ENCODE measurements around the gene PANX1. TPM values are rescaled to one million over a fixed set of nuclear protein-coding genes. Genes with fewer than 3 reads are reported as not detected.
A peak's percentile ranks its signal among the peaks of the same experiment; 100 is the strongest.

PANX1 gene
- total RNA-seq, 2 donors from 2014 or later, result 8.8 to 16.2 TPM

DNA sequence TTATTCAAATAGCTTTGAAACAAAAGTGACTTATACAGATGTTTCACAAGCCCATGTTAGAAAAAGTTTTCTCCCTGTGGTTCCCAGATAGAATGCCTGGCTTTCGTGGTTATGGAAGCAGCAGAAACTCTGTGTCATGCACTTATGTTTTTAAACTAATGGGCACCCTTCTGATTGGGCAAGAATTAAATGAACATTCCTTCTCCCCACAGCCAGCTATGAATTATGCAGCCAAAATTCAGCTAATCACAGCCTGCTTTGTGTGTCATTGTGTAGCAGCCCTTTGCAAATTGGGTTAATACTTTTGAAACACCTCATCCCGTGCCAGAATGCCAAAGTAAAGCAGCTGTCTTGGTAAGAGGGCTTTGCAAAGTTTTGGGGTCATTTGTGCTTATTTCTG, 46.9 kb downstream of the PANX1 start:
- peak; percentile 36 to 41 for ATAC-seq
- no peak for DNase-seq
- intact Hi-C loops (cut with DNase I), result no loop called here

GRCh38 chr11:94178331-94178730, 49.7 kb downstream of the PANX1 start:
- DNase-seq, result no peak
- no peak for ATAC-seq
- intact Hi-C loops (cut with DNase I), result no loop called here

DNA sequence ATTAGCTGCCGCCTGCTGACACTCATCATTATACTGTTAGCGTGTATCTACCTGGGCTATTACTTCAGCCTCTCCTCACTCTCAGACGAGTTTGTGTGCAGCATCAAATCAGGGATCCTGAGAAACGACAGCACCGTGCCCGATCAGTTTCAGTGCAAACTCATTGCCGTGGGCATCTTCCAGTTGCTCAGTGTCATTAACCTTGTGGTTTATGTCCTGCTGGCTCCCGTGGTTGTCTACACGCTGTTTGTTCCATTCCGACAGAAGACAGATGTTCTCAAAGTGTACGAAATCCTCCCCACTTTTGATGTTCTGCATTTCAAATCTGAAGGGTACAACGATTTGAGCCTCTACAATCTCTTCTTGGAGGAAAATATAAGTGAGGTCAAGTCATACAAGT, 51.1 kb downstream of the PANX1 start:
- DNase-seq (no peak), ATAC-seq (no peak)
- intact Hi-C loops (cut with DNase I), result no loop called here

DNA sequence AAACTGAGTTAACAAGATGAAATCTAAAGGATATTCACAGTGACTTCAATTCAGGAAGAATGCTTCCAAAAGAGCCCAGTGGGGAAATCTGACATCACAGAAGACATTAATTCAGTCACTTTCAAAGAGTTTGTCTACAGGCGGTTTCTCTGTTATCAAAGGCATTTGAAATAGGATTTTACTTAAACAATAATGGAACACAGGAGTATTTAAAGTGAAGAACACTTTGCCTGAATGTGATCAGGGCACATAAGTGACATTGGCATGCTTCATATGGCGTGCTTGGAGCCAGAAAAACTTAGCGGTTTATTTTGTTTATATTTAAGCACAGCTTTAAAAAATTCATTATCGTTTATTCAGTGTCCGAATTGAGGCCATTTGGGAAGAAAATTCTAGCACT, 52.9 kb downstream of the PANX1 start:
- intact Hi-C loops (cut with DNase I), result no loop called here
- no peak for DNase-seq
- ATAC-seq, result no peak

GRCh38 chr11:94181943-94182342, 53.3 kb downstream of the PANX1 start:
- no peak for ATAC-seq
- intact Hi-C loops (cut with DNase I), result no loop called here
- no peak for DNase-seq

- intact Hi-C loops (cut with DNase I), result no loop called here
- no peak for ATAC-seq
- DNase-seq, result no peak
Measured at GRCh38 chr11:94183251-94183885, 54.7 kb downstream of the PANX1 start.

GRCh38 chr11:94183886-94184264, 55.2 kb downstream of the PANX1 start:
- intact Hi-C loops (cut with DNase I), result no loop called here
- ATAC-seq, result peak; percentile 72 to 81
- DNase-seq, result peak; percentile 66

DNA sequence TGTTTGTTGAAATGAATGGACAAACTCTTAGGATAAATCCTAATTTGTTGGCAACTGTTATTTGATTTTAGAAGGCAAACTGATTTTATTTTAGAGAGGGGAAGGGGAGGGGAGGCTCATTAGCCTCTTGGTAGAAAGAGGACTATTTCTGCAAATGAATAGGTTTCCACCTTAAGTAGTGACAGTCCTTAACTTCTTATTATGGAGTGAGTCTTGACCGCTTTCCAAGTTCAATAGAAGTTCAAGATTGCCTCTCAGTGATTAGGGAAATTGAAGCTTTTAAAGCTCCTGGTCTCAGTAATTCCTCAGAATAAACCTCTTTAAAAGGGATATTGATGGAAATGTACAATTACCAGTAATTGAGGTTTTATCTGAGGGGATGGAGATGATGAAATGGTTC, 55.7 kb downstream of the PANX1 start:
- no peak for ATAC-seq
- intact Hi-C loops (cut with DNase I), result no loop called here
- no peak for DNase-seq

DNA sequence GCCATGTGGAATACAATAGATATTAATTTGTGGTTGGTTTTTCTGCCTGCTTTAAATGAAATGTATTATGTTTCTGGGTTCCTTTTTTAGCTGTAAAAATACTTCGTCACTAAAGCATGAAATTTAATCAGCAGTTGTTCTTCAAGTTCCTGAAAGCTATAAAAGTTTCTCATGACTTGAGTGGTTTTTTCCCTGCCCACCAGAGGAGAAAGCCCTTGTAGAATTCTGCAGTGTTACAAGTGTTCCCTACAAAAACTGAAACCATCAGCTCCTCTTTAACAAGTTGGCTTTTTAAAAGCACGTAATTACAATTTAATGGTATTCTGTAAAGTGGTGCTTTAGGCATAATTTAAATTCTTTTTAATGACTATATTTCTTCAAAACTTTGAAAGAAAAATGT, 56.2 kb downstream of the PANX1 start:
- ATAC-seq (no peak), DNase-seq (no peak)
- intact Hi-C loops (cut with DNase I), result no loop called here

- intact Hi-C loops (cut with DNase I), result no loop called here
- DNase-seq (no peak), ATAC-seq (no peak)
Measured at GRCh38 chr11:94185416-94186084, 56.9 kb downstream of the PANX1 start.

GRCh38 chr11:94186342-94187203, 57.9 kb downstream of the PANX1 start:
- DNase-seq (no peak), ATAC-seq (no peak)
- intact Hi-C loops (cut with DNase I), result no loop called here

DNA sequence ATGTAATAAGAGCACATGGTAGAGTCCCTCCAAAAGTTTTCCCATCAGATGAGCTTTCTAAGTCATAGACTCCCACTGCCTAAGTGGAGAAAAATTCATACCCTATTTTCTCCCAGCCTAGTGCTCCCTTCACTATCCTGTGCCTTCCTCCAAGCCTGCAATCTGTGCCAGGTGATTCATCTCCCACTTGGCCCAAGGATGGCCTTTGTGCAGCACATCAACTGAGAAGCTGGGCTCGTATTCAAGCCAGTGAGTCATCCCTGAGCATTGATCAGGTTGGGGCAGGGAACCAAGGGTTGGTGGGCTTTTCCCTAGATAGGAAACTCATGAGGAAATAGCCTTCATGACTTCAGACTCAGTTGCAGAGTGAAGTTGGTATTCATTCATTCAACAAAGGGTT, 64.6 kb downstream of the PANX1 start:
- ATAC-seq (peak in 1 of 2 donors; percentile 95), DNase-seq (no peak)
- intact Hi-C loops (cut with DNase I), result no loop called here

- ATAC-seq (no peak), DNase-seq (no peak)
- intact Hi-C loops (cut with DNase I), result no loop called here
Measured at GRCh38 chr11:94194712-94195111, 66.1 kb downstream of the PANX1 start.

DNA sequence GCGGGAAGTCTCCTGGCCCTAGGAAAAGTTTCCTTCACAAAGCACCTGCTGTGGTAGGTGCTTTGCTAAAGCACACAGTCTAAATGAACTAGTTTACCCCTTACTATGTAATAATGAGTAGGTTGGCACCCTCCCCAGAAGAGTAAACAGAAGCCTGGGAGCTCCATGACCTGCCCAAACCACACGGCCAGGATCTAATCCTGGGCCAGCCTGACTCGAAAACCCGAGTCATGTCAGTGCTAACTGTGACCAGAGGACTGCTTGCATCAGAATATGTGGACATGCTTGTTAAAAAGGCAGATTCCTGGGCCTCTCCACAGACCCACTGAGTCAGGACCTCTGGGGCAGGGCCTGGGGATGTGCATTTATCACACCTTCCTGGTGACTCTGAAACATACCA, 67.7 kb downstream of the PANX1 start:
- ATAC-seq, result no peak
- intact Hi-C loops (cut with DNase I), result no loop called here

GRCh38 chr11:94198718-94199117, 70.1 kb downstream of the PANX1 start:
- no peak for ATAC-seq
- no peak for DNase-seq
- intact Hi-C loops (cut with DNase I), result no loop called here

More for the DNA sequence above, 67.7 kb downstream of the PANX1 start:
- DNase-seq, result no peak

DNA sequence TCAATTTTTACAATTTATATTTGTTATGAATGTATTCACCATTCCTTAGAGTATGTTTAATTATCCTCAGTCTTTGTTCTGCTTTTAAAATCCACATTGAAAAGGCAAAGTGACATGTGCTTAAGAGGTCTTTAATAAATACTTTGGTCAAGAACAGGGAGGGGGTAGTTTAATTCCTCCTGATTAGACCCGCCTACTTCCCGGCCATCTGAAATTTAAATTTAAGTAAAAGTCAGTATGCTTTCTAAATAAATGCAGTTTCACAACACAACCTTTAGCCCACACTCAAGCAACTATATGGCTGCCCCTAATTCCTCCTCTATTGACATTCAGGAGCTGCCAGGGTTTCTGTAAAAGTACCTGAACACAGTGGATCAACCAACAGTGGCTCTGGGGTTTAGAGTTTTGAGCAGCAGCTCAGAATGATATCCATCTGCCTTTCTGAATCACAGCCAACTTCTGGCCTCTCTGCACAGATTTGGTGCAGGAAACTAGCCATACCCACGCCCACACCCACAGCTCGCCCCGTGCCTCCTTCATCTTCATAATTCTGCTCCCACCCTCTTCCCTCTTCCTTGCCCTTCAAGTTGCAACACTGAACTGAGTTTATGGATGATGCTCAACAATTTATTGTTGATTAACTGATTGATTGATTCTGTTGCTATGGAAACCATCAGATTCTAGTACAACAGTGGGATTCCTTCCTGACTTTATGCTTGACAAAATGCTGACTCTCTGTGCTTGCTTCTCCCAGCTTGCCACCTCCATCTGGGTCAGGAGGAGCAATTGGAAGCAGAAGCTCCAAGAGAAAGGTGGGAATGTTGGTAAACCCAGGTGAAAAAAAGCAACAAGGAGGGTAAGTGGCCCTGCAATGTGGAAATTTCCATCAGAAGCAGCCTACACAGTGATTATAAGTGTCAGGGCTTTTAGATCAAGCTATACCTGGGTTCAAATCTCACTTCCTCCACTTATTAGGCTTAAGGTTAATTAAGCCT, 70.8 kb downstream of the PANX1 start:
- DNase-seq (no peak), ATAC-seq (no peak)
- intact Hi-C loops (cut with DNase I), result no loop called here

- intact Hi-C loops (cut with DNase I), result no loop called here
- ATAC-seq (no peak), DNase-seq (no peak)
Measured at GRCh38 chr11:94201004-94201465, 72.4 kb downstream of the PANX1 start.

- no peak for DNase-seq
- intact Hi-C loops (cut with DNase I), result no loop called here
- ATAC-seq, result no peak
Measured at GRCh38 chr11:94203070-94203469, 74.4 kb downstream of the PANX1 start.

GRCh38 chr11:94211261-94211830, 82.7 kb downstream of the PANX1 start:
- ATAC-seq (no peak), DNase-seq (no peak)
- intact Hi-C loops (cut with DNase I), result no loop called here

Data from left cardiac atrium (tissue), 4 donors.